Endodermal cell (in vitro differentiated cells): ENCODE measurements around the gene SIN3B. TPM values are rescaled to one million over a fixed set of nuclear protein-coding genes. Genes with fewer than 3 reads are reported as not detected.

ENCODE experiments used
- DNase-seq: peaks from one replicate; pipeline ENCODE4 v3.0.0-alpha.2; 2017
- H3K27ac ChIP-seq: 2 replicates; pipeline ENCODE4 v1.5.1; 2013; ENCODE audit warnings: mild to moderate bottlenecking, low read depth, low read length, moderate library complexity
- H3K27me3 ChIP-seq: 2 replicates; pipeline ENCODE4 v1.6.1; 2013; ENCODE audit warnings: mild to moderate bottlenecking, low read length, moderate library complexity; ENCODE audit not compliant: insufficient read depth, control insufficient read depth, poor library complexity, severe bottlenecking
- H3K36me3 ChIP-seq: 2 replicates; pipeline ENCODE4 v1.7.0; 2013; ENCODE audit warnings: mild to moderate bottlenecking, low read length, moderate library complexity; ENCODE audit not compliant: control insufficient read depth, insufficient read depth
- H3K4me1 ChIP-seq: one replicate; pipeline ENCODE4 v1.7.0; 2013; ENCODE audit warnings: low read length; ENCODE audit not compliant: control insufficient read depth, insufficient read depth
- H3K4me3 ChIP-seq: 2 replicates; pipeline ENCODE4 v1.5.1; 2013; ENCODE audit warnings: mild to moderate bottlenecking, low read length, moderate library complexity
- H3K9ac ChIP-seq: 2 replicates; pipeline ENCODE4 v1.6.1; 2013; ENCODE audit warnings: mild to moderate bottlenecking, low read length, moderate library complexity; ENCODE audit not compliant: poor library complexity, severe bottlenecking; ENCODE audit errors: extremely low read depth
- H3K9me3 ChIP-seq: 2 replicates; pipeline ENCODE4 v1.6.1; 2013; ENCODE audit warnings: mild to moderate bottlenecking, low read length, moderate library complexity; ENCODE audit not compliant: control insufficient read depth
- H3K27ac Mint-ChIP-seq: 2 replicates; pipeline ENCODE4 v1.8.0; 2020; ENCODE audit warnings: mixed read lengths
- H3K27me3 Mint-ChIP-seq: 2 replicates; pipeline ENCODE4 v1.8.0; 2021; ENCODE audit warnings: mild to moderate bottlenecking, mixed read lengths; ENCODE audit not compliant: insufficient read depth
- H3K36me3 Mint-ChIP-seq: 2 replicates; pipeline ENCODE4 v1.8.0; 2020; ENCODE audit warnings: low read depth, mixed read lengths
- H3K4me1 Mint-ChIP-seq: 2 replicates; pipeline ENCODE4 v1.8.0; 2020; ENCODE audit warnings: mixed read lengths
- H3K4me3 Mint-ChIP-seq: 2 replicates; pipeline ENCODE4 v1.8.0; 2020; ENCODE audit warnings: mild to moderate bottlenecking, moderate library complexity, mixed read lengths
- H3K9me3 Mint-ChIP-seq: 2 replicates; pipeline ENCODE4 v1.8.0; 2020; ENCODE audit warnings: mild to moderate bottlenecking, mixed read lengths
- CTCF ChIP-seq: fragments of 200-600 bp; sonication (generic); conservative IDR thresholded peaks from 2 replicates; pipeline ENCODE4 v1.5.0; 2021; ENCODE audit warnings: antibody characterized with exemption, mild to moderate bottlenecking
- WGBS, 2 experiments: methylation state at CpG; one replicate each; pipeline versions ENCODE4 v1.1.5 to v1.1.7; 2013; ENCODE audit warnings: missing lambda C conversion rate in 2 of 2, mixed read lengths in 1 of 2; ENCODE audit not compliant: insufficient coverage in 1 of 2, insufficient read length in 1 of 2; 5-methylcytosine and 5-hydroxymethylcytosine counted together
- total RNA-seq, 2 donors: library from RNA; stranded (reverse); fragmentation: NEBNext Ultra II Directional in 1 of 2; extraction: Animal tissue kit (Norgen Biotek cat#: 25700) in 1 of 2; gene quantifications; 2 replicates in 1 of 2; 3 replicates in 1 of 2; pipeline ENCODE4 v1.2.1, GENCODE V29; 2021

Gene SIN3B
- total RNA-seq, 2 donors from 2014 or later: 68.0 to 78.4 TPM

- no peaks in the 10 kb centered on the region for H3K36me3 ChIP-seq
- no peak for DNase-seq
- no peak overlapping the region for H3K4me3 Mint-ChIP-seq
- no peak overlapping the region for H3K9ac ChIP-seq
- no peaks in the 10 kb centered on the region for H3K36me3 Mint-ChIP-seq
- no peak overlapping the region for H3K27ac ChIP-seq
- H3K27ac Mint-ChIP-seq: no peak overlapping the region
- H3K4me3 ChIP-seq: no peak overlapping the region
- H3K27me3 Mint-ChIP-seq: peaks cover 2% of the 10 kb centered on the region
- H3K4me1 ChIP-seq: no peaks in the 10 kb centered on the region
- H3K9me3 ChIP-seq: peaks cover 18% of the 10 kb centered on the region
- no peaks in the 10 kb centered on the region for H3K4me1 Mint-ChIP-seq
- H3K27me3 ChIP-seq: no peaks in the 10 kb centered on the region
- WGBS, 2 experiments: 89 to 96% methylated on average over 3 to 10 of the region's 10 CpGs
- no peak for TF ChIP-seq CTCF
- peaks cover 29% of the 10 kb centered on the region for H3K9me3 Mint-ChIP-seq
Measured at GRCh38 chr19:16791942-16792341, 37.3 kb upstream of the SIN3B start.

GRCh38 chr19:16794456-16795441, 34.4 kb upstream of the SIN3B start:
- Mint-ChIP-seq H3K27me3 (peaks cover 2% of the 10 kb centered on the region), H3K27ac (no peak overlapping the region), H3K4me3 (no peak overlapping the region), H3K4me1 (no peaks in the 10 kb centered on the region), H3K36me3 (no peaks in the 10 kb centered on the region), H3K9me3 (peaks cover 24% of the 10 kb centered on the region)
- H3K9ac ChIP-seq: no peak overlapping the region
- DNase-seq: peak; percentile 47
- no peak for TF ChIP-seq CTCF
- 84 to 88% methylated on average over 9 to 17 of the region's 17 CpGs for WGBS, 2 experiments
- H3K4me1 ChIP-seq: no peaks in the 10 kb centered on the region
- H3K36me3 ChIP-seq: no peaks in the 10 kb centered on the region
- no peak overlapping the region for H3K4me3 ChIP-seq
- no peaks in the 10 kb centered on the region for H3K27me3 ChIP-seq
- H3K9me3 ChIP-seq: peaks cover 9% of the 10 kb centered on the region
- no peak overlapping the region for H3K27ac ChIP-seq

- Histone ChIP-seq H3K36me3 (no peaks in the 10 kb centered on the region), H3K27me3 (no peaks in the 10 kb centered on the region), H3K4me1 (no peaks in the 10 kb centered on the region), H3K9ac (no peak overlapping the region), H3K27ac (no peak overlapping the region), H3K4me3 (no peak overlapping the region), H3K9me3 (peaks cover 5% of the 10 kb centered on the region)
- no peaks in the 10 kb centered on the region for H3K4me1 Mint-ChIP-seq
- H3K36me3 Mint-ChIP-seq: no peaks in the 10 kb centered on the region
- no peak overlapping the region for H3K27ac Mint-ChIP-seq
- H3K27me3 Mint-ChIP-seq: peaks cover 2% of the 10 kb centered on the region
- no peak for DNase-seq
- no peak for TF ChIP-seq CTCF
- H3K4me3 Mint-ChIP-seq: no peak overlapping the region
- WGBS, 2 experiments: 60 to 79% methylated on average over 3 of the region's 3 CpGs
- H3K9me3 Mint-ChIP-seq: peaks cover 21% of the 10 kb centered on the region
Measured at GRCh38 chr19:16795731-16796130, 33.5 kb upstream of the SIN3B start.
